ENCODE measurements around the gene CGRRF1. TPM values are rescaled to one million over a fixed set of nuclear protein-coding genes. Genes with fewer than 3 reads are reported as not detected.
A peak's percentile ranks its signal among the peaks of the same experiment; 100 is the strongest.

CGRRF1 gene
- polyA plus RNA-seq, 1 of the 3 experiments (the other 2 are of a cell fraction) = 6.4 TPM

DNA sequence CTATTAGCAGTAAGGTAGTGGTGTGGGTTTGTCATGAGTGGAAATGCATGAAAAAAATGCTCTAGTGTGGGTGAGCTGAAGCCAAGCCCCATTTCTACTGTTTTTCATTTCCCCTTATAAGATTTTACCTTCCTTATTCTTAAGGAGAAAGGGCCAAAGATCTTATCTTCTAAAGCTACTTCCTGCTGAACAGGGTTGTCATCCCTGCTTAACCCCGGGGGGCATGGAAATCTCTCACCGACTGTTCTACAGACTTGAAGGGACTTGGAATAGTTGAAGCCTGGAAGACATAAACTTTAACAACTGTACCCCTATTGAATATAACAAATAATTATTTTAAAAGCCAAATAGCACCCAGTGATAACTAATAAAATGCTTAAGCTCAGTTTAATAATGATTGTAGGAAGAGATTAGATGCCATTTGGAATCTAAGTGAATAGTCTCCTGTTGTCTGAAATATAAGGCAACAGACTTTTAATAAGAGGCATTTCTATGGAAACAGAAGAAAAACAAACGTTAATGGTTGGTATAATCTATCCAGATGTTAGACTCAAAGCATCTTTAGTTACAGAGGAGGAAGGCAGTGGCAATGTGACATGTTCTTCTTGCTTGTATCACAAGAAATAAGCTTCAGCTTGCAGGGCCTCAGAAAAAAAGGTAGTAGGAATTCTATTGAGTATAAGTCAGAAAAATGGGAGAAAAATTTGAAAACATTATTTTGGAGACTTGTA lies 19.1 kb upstream of the CGRRF1 start:
- peaks cover 31% of the 10 kb centered on the region for H3K79me2 ChIP-seq (ENCODE audit: insufficient read depth)
- H3K4me1 ChIP-seq (ENCODE audit: control insufficient read depth in 1 of 2, insufficient read depth in 2 of 2, low read depth in 1 of 2, low read length in 1 of 2) = peaks cover 5 to 15% of the 10 kb centered on the region in 2 experiments; a peak in 2 of 4 replicates
- POLR2A ChIA-PET = no interaction called here
- no peaks in the 10 kb centered on the region for H4K20me1 ChIP-seq (ENCODE audit: insufficient read depth)
- H3K27ac ChIP-seq (ENCODE audit: low read depth in 2 of 2, low read length in 1 of 2) = peak overlapping the region in 1 of 2 experiments; percentile 31; a peak in 1 of 4 replicates
- 48% methylated on average over 3 of the region's 3 CpGs for WGBS (ENCODE audit: low lambda C conversion rate)
- no peak for DNase-seq
- H3K36me3 ChIP-seq (replicated peaks in 1 of 2; ENCODE audit: control insufficient read depth in 1 of 2, insufficient read depth in 2 of 2, low read length in 1 of 2) = peaks cover 0 to 8% of the 10 kb centered on the region in 2 experiments
- H3K9me3 ChIP-seq = no peaks in the 10 kb centered on the region
- H3F3A ChIP-seq (replicated peaks; ENCODE audit: insufficient read depth) = peaks cover 15% of the 10 kb centered on the region
- H3K9me2 ChIP-seq = no peaks in the 10 kb centered on the region
- H3K27me3 ChIP-seq (ENCODE audit: insufficient read depth) = no peaks in the 10 kb centered on the region
- no peak overlapping the region; the same call in 1 of the 2 replicates for H2AFZ ChIP-seq (ENCODE audit: low read depth)
- no peak overlapping the region for H3K4me3 ChIP-seq (ENCODE audit: low read depth in 2 of 2, low read length in 1 of 2)
- CTCF ChIA-PET = interaction anchor here (2.6 kb wide), 1 partner anchor 8 kb away, joined by 7 read pairs; no protein-coding TSS in a partner anchor
- TF ChIP-seq TCF12 (IDR thresholded peaks at IDR 0.05) (no peak), EP300 (IDR thresholded peaks at IDR 0.05; ENCODE audit: borderline replicate concordance in 1 of 2, low read depth in 1 of 2, low read length in 1 of 2) (no peak), POLR2AphosphoS5 (IDR thresholded peaks at IDR 0.05; ENCODE audit: low read depth, low read length) (no peak), RCOR1 (IDR thresholded peaks at IDR 0.05; ENCODE audit: low read length) (no peak), NRF1 (IDR thresholded peaks at IDR 0.05; ENCODE audit: low read depth, low read length) (no peak), FOSL2 (IDR thresholded peaks at IDR 0.05; ENCODE audit: borderline replicate concordance, low read depth) (no peak), NFIC (IDR thresholded peaks at IDR 0.05; ENCODE audit: borderline replicate concordance) (no peak), MXI1 (IDR thresholded peaks at IDR 0.05; ENCODE audit: low read depth, low read length) (no peak)
- TF ChIP-seq, protein P1, sequence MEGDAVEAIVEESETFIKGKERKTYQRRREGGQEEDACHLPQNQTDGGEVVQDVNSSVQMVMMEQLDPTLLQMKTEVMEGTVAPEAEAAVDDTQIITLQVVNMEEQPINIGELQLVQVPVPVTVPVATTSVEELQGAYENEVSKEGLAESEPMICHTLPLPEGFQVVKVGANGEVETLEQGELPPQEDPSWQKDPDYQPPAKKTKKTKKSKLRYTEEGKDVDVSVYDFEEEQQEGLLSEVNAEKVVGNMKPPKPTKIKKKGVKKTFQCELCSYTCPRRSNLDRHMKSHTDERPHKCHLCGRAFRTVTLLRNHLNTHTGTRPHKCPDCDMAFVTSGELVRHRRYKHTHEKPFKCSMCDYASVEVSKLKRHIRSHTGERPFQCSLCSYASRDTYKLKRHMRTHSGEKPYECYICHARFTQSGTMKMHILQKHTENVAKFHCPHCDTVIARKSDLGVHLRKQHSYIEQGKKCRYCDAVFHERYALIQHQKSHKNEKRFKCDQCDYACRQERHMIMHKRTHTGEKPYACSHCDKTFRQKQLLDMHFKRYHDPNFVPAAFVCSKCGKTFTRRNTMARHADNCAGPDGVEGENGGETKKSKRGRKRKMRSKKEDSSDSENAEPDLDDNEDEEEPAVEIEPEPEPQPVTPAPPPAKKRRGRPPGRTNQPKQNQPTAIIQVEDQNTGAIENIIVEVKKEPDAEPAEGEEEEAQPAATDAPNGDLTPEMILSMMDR (IDR thresholded peaks at IDR 0.05) = no peak
- TF ChIP-seq, protein P2, sequence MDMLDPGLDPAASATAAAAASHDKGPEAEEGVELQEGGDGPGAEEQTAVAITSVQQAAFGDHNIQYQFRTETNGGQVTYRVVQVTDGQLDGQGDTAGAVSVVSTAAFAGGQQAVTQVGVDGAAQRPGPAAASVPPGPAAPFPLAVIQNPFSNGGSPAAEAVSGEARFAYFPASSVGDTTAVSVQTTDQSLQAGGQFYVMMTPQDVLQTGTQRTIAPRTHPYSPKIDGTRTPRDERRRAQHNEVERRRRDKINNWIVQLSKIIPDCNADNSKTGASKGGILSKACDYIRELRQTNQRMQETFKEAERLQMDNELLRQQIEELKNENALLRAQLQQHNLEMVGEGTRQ (IDR thresholded peaks at IDR 0.05; ENCODE audit: borderline replicate concordance, low read depth, low read length) = no peak
- H3K4me2 ChIP-seq = no peak overlapping the region; the same call in 1 of the 2 replicates
- no peak overlapping the region for H3K9ac ChIP-seq

DNA sequence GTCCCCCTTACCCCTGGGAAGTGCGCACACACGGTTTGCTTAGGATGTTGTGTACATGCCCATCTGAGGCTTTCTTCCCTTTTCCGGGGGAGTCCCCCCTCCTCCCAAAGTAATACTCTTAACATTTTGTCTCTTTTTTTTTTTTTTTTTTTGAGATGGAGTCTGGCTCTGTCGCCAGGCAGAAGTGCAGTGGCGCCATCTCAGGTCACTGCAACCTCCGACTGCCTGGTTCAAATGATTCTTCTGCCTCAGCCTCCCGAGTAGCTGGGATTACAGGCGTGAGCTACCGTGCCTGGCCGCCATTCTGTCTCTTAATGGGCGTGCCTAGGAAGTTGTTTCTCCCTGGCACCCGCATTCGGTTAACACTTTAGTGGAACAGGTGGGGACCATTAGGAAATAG lies 16.4 kb upstream of the CGRRF1 start:
- Histone ChIP-seq H3K9me3 (no peaks in the 10 kb centered on the region), H3K9ac (no peak overlapping the region), H3K4me2 (no peak overlapping the region), H2AFZ (ENCODE audit: low read depth) (peak overlapping the region; percentile 41; the same call in 1 of the 2 replicates), H3K27ac (ENCODE audit: low read depth in 2 of 2, low read length in 1 of 2) (no peak overlapping the region), H3K36me3 (replicated peaks in 1 of 2; ENCODE audit: control insufficient read depth in 1 of 2, insufficient read depth in 2 of 2, low read length in 1 of 2) (no peaks in the 10 kb centered on the region), H3K9me2 (no peaks in the 10 kb centered on the region), H3F3A (replicated peaks; ENCODE audit: insufficient read depth) (peaks cover 7% of the 10 kb centered on the region), H4K20me1 (ENCODE audit: insufficient read depth) (no peaks in the 10 kb centered on the region), H3K4me3 (ENCODE audit: low read depth in 2 of 2, low read length in 1 of 2) (no peak overlapping the region), H3K79me2 (ENCODE audit: insufficient read depth) (peaks cover 4% of the 10 kb centered on the region), H3K4me1 (ENCODE audit: control insufficient read depth in 1 of 2, insufficient read depth in 2 of 2, low read depth in 1 of 2, low read length in 1 of 2) (peaks cover 2 to 15% of the 10 kb centered on the region in 2 experiments; a peak in 2 of 4 replicates), H3K27me3 (ENCODE audit: insufficient read depth) (no peaks in the 10 kb centered on the region)
- ChIA-PET CTCF (interaction anchor here (0.5 to 2.0 kb wide), 5 partner anchors 9 to 225 kb away, joined by 3 to 6 read pairs (median 6); partner anchors contain the start of gene CGRRF1), POLR2A (no interaction called here)
- TF ChIP-seq SMC3 (IDR thresholded peaks at IDR 0.05; ENCODE audit: low read depth, low read length) (no peak), CHD2 (IDR thresholded peaks at IDR 0.05; ENCODE audit: low read length, partially characterized antibody) (no peak), FOXM1 (IDR thresholded peaks at IDR 0.05; ENCODE audit: low read depth) (no peak), TCF12 (IDR thresholded peaks at IDR 0.05) (no peak), GABPA (IDR thresholded peaks at IDR 0.05; ENCODE audit: low read depth) (no peak), RFX5 (IDR thresholded peaks at IDR 0.05; ENCODE audit: low read length) (peak; percentile 92), TEAD4 (IDR thresholded peaks at IDR 0.05; ENCODE audit: borderline replicate concordance, insufficient read depth) (no peak), FOSL2 (IDR thresholded peaks at IDR 0.05; ENCODE audit: borderline replicate concordance, low read depth) (no peak), GATA2 (CRISPR knock-in tag; IDR thresholded peaks at IDR 0.05) (no peak), SIN3A (IDR thresholded peaks at IDR 0.05; ENCODE audit: borderline replicate concordance, low read depth, low read length) (no peak), YY1 (IDR thresholded peaks at IDR 0.05; ENCODE audit: low read depth) (no peak)
- TF ChIP-seq, protein P3, sequence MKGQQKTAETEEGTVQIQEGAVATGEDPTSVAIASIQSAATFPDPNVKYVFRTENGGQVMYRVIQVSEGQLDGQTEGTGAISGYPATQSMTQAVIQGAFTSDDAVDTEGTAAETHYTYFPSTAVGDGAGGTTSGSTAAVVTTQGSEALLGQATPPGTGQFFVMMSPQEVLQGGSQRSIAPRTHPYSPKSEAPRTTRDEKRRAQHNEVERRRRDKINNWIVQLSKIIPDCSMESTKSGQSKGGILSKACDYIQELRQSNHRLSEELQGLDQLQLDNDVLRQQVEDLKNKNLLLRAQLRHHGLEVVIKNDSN (IDR thresholded peaks at IDR 0.05; ENCODE audit: borderline replicate concordance, low read depth) = no peak
- TF ChIP-seq, protein P1 (IDR thresholded peaks at IDR 0.05) = peak; percentile 19; the same call in 1 of the 2 replicates
- whole genome bisulfite sequencing (ENCODE audit: low lambda C conversion rate) = 74% methylated on average over 13 of the region's 13 CpGs
- peak; percentile 10 for DNase-seq
